Activated B cell treated with CpG ODN at 0.5 μM for 24 hours (primary cell): ENCODE data around the gene FBXW7. TPM values are rescaled to one million over a fixed set of nuclear protein-coding genes. Genes with fewer than 3 reads are reported as not detected.

Experiments
- ATAC-seq: fragments of 200-7000 bp; cut with Tn5 transposase; one replicate; pipeline ENCODE4 v1.10.0; 2021; ENCODE audit warnings: low read depth, mild to moderate bottlenecking, moderate library complexity
- CTCF ChIA-PET: fragments of 350-600 bp; sonication (Branson Sonifier 250); formaldehyde crosslinking; loops from one replicate; lab custom pipeline; 2021; ENCODE audit warnings: antibody characterized with exemption; lab: Charles Lee
- POLR2A ChIA-PET: fragments of 350-600 bp; sonication (Branson Sonifier 250); formaldehyde crosslinking; loops from one replicate; lab custom pipeline; 2021; ENCODE audit warnings: antibody characterized with exemption; lab: Charles Lee
- DNase-seq: peaks from one replicate; pipeline ENCODE4 v3.0.0; 2022
- H3K27ac Mint-ChIP-seq: one replicate; pipeline ENCODE4 v1.8.0; 2020; ENCODE audit warnings: mixed read lengths
- H3K27me3 Mint-ChIP-seq: one replicate; pipeline ENCODE4 v1.8.0; 2021; ENCODE audit warnings: mixed read lengths
- H3K36me3 Mint-ChIP-seq: one replicate; pipeline ENCODE4 v1.8.0; 2021; ENCODE audit warnings: low read depth, mixed read lengths
- H3K4me1 Mint-ChIP-seq: one replicate; pipeline ENCODE4 v1.8.0; 2021; ENCODE audit warnings: mixed read lengths
- H3K4me3 Mint-ChIP-seq: one replicate; pipeline ENCODE4 v1.8.0; 2020; ENCODE audit warnings: mild to moderate bottlenecking, mixed read lengths
- H3K9me3 Mint-ChIP-seq: one replicate; pipeline ENCODE4 v1.8.0; 2020; ENCODE audit warnings: mixed read lengths
- intact Hi-C: fragments of 100-400 bp; cut with micrococcal nuclease; formaldehyde crosslinking; loops from one replicate; pipeline ENCODE4 v1.15.1; 2024
- total RNA-seq: library from RNA; stranded (reverse); gene quantifications from 2 replicates; pipeline ENCODE4 v1.2.3, GENCODE V29; 2022
- TF ChIP-seq, protein P1 (sequence below): fragments of 200-600 bp; IDR thresholded peaks from one replicate; pipeline ENCODE4 v1.8.0; 2022; ENCODE audit warnings: antibody characterized with exemption, mild to moderate bottlenecking

Gene FBXW7
- total RNA-seq, 1 donor from 2014 or later: 96.5 TPM

- Mint-ChIP-seq H3K9me3 (no peaks in the 10 kb centered on the region), H3K36me3 (no peaks in the 10 kb centered on the region), H3K4me1 (peaks cover 2% of the 10 kb centered on the region), H3K27ac (no peak overlapping the region), H3K4me3 (no peak overlapping the region), H3K27me3 (no peaks in the 10 kb centered on the region)
- CTCF ChIA-PET: no interaction called here
- no peak for ATAC-seq
- DNase-seq: no peak
- TF ChIP-seq, protein P1, sequence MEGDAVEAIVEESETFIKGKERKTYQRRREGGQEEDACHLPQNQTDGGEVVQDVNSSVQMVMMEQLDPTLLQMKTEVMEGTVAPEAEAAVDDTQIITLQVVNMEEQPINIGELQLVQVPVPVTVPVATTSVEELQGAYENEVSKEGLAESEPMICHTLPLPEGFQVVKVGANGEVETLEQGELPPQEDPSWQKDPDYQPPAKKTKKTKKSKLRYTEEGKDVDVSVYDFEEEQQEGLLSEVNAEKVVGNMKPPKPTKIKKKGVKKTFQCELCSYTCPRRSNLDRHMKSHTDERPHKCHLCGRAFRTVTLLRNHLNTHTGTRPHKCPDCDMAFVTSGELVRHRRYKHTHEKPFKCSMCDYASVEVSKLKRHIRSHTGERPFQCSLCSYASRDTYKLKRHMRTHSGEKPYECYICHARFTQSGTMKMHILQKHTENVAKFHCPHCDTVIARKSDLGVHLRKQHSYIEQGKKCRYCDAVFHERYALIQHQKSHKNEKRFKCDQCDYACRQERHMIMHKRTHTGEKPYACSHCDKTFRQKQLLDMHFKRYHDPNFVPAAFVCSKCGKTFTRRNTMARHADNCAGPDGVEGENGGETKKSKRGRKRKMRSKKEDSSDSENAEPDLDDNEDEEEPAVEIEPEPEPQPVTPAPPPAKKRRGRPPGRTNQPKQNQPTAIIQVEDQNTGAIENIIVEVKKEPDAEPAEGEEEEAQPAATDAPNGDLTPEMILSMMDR: no peak
- POLR2A ChIA-PET: no interaction called here
- intact Hi-C loops: no loop called here
These were observed 231.7 kb downstream of the FBXW7 start for GRCh38 chr4:152304220-152304619.

DNA sequence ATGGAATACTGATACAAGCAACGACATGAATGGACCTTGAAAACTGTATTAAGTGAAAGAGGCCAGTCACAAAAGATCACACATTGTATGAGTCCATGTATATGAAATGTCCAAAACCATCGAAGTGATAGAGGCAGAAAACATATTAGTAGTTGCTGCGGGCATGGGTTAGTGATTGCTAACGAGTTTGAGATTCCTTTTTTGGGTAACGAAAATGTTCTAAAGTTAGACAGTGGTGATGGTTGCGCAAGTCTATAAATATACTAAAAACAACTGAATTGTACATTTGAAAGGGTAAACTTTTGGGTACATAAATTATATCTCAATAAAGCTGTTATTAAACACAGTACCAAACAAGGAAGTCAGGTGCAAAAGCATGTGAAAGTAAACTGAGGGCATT lies 234.5 kb downstream of the FBXW7 start:
- intact Hi-C loops: no loop called here
- Mint-ChIP-seq H3K4me1 (no peaks in the 10 kb centered on the region), H3K9me3 (no peaks in the 10 kb centered on the region), H3K27me3 (peaks cover 2% of the 10 kb centered on the region), H3K36me3 (no peaks in the 10 kb centered on the region), H3K4me3 (no peak overlapping the region), H3K27ac (no peak overlapping the region)
- ChIA-PET POLR2A (no interaction called here), CTCF (interaction anchor here (0.6 kb wide), 1 partner anchor 1402 kb away, joined by 3 read pairs; no protein-coding TSS in a partner anchor)
- DNase-seq: no peak
- no peak for ATAC-seq
- TF ChIP-seq, protein P1: no peak

DNA sequence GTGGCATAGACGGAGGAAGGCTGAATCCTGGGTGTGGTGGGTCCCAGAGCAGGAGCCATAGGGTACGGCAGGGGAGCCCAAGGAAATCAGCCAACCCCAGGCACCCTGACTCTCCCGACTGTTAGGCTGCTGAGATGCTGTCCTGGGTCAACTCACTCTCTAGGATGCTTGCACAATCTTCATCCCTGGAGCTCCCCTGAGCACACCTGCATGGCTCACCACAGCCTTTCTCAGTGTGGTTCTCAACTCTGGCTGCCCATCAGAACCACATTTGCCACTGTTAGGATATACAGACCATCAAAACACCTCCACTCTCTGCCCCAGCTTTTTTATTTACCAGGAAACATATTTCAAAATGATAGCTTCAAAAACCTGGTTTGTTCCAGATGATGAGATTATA lies 236.3 kb downstream of the FBXW7 start:
- no peaks in the 10 kb centered on the region for H3K4me1 Mint-ChIP-seq
- ChIA-PET CTCF (no interaction called here), POLR2A (no interaction called here)
- ATAC-seq (no peak), DNase-seq (no peak)
- H3K4me3 Mint-ChIP-seq: no peak overlapping the region
- TF ChIP-seq, protein P1: no peak
- no peaks in the 10 kb centered on the region for H3K9me3 Mint-ChIP-seq
- peaks cover 4% of the 10 kb centered on the region for H3K27me3 Mint-ChIP-seq
- no peak overlapping the region for H3K27ac Mint-ChIP-seq
- H3K36me3 Mint-ChIP-seq: no peaks in the 10 kb centered on the region
- intact Hi-C loops: no loop called here

DNA sequence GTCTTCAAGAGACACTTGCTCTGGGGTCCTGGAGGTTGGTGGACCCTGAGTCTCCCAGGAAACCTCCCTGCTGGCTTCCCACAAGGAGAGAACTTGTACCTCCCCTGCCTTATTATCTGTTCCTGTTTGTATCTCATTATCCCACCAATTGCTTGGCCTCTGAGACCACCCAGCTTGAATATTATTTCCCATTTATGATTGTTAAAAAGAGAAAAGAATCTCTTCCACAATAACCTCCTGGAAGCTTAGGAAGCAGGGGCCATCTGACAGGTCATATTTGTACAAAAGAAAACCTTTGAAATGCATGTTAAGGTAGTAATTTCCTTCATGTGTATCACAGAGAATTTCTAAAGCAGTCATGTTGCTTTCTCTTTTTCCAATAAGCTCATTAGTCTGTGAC lies 239.5 kb downstream of the FBXW7 start:
- DNase-seq (no peak), ATAC-seq (no peak)
- Mint-ChIP-seq H3K4me3 (no peak overlapping the region), H3K27ac (no peak overlapping the region), H3K4me1 (no peaks in the 10 kb centered on the region), H3K9me3 (no peaks in the 10 kb centered on the region), H3K27me3 (peaks cover 4% of the 10 kb centered on the region), H3K36me3 (no peaks in the 10 kb centered on the region)
- ChIA-PET POLR2A (no interaction called here), CTCF (no interaction called here)
- TF ChIP-seq, protein P1: no peak
- intact Hi-C loops: no loop called here

- intact Hi-C loops: no loop called here
- Mint-ChIP-seq H3K27me3 (peaks cover 4% of the 10 kb centered on the region), H3K36me3 (no peaks in the 10 kb centered on the region), H3K27ac (no peak overlapping the region), H3K4me1 (no peaks in the 10 kb centered on the region), H3K9me3 (no peaks in the 10 kb centered on the region), H3K4me3 (no peak overlapping the region)
- TF ChIP-seq, protein P1: no peak
- ChIA-PET POLR2A (no interaction called here), CTCF (no interaction called here)
- no peak for DNase-seq
- no peak for ATAC-seq
These were observed 241.1 kb downstream of the FBXW7 start for GRCh38 chr4:152294765-152295164.
